ENCODE results near the gene EIF4ENIF1.
"Not testable (repeated sequence)": the region's sequence is repeated elsewhere in the genome, so short reads cannot be mapped to it uniquely, and the experiment has no call there.

EIF4ENIF1 gene

GRCh38 chr22:31489632-31490495 is at the start of gene EIF4ENIF1:
EIF4ENIF1 (minus strand) TSS chr22:31489842; CDS start chr22:31488718, 1,124 bp downstream.
- ATAC-seq = peak; percentile 70
- peak; percentile 86 for DNase-seq

GRCh38 chr22:31538815-31539214 is 49.2 kb upstream of the EIF4ENIF1 start:
- peak; percentile 67 for ATAC-seq
- peak; percentile 60 for DNase-seq

GRCh38 chr22:31537019-31537535 is 47.4 kb upstream of the EIF4ENIF1 start:
- peak; percentile 88 for ATAC-seq
- DNase-seq = peak; percentile 63

- ATAC-seq = no peak
These were observed 43.7 kb upstream of the EIF4ENIF1 start for GRCh38 chr22:31533374-31533773.

GRCh38 chr22:31532060-31532459 is 42.4 kb upstream of the EIF4ENIF1 start:
- DNase-seq (no peak), ATAC-seq (no peak)

More at GRCh38 chr22:31533374-31533773, 43.7 kb upstream of the EIF4ENIF1 start:
- DNase-seq = no peak

GRCh38 chr22:31530823-31531195 is 41.2 kb upstream of the EIF4ENIF1 start:
- no peak for DNase-seq
- no peak for ATAC-seq

- DNase-seq = peak; percentile 52
- ATAC-seq = peak; percentile 84
These were observed 36.6 kb upstream of the EIF4ENIF1 start for GRCh38 chr22:31526270-31526669.

GRCh38 chr22:31524132-31524531 is 34.5 kb upstream of the EIF4ENIF1 start:
- ATAC-seq = not testable (repeated sequence)

GRCh38 chr22:31520051-31520450 is 30.4 kb upstream of the EIF4ENIF1 start:
- ATAC-seq = no peak
- no peak for DNase-seq

More at GRCh38 chr22:31524132-31524531, 34.5 kb upstream of the EIF4ENIF1 start:
- not testable (repeated sequence) for DNase-seq

GRCh38 chr22:31509061-31509762 is 19.6 kb upstream of the EIF4ENIF1 start:
- DNase-seq (no peak), ATAC-seq (no peak)

GRCh38 chr22:31508536-31508935 is 18.9 kb upstream of the EIF4ENIF1 start:
- no peak for DNase-seq
- no peak for ATAC-seq

- DNase-seq, ATAC-seq: not testable (repeated sequence)
These were observed 17.9 kb upstream of the EIF4ENIF1 start for GRCh38 chr22:31507517-31507916.

- DNase-seq (no peak), ATAC-seq (no peak)
These were observed 14.6 kb upstream of the EIF4ENIF1 start for GRCh38 chr22:31504282-31504681.

GRCh38 chr22:31503211-31503964 is 13.7 kb upstream of the EIF4ENIF1 start:
- ATAC-seq (no peak), DNase-seq (no peak)

GRCh38 chr22:31501738-31502137 is 12.1 kb upstream of the EIF4ENIF1 start:
- DNase-seq (no peak), ATAC-seq (no peak)

GRCh38 chr22:31497148-31497938 is 7.7 kb upstream of the EIF4ENIF1 start:
- ATAC-seq (no peak), DNase-seq (no peak)

GRCh38 chr22:31496735-31497146 is 7.1 kb upstream of the EIF4ENIF1 start:
- DNase-seq (peak; percentile 52), ATAC-seq (peak; percentile 7)

- peak; percentile 92 for ATAC-seq
These were observed 6.5 kb upstream of the EIF4ENIF1 start, which contains the start of gene SFI1 for GRCh38 chr22:31496007-31496734. SFI1 (plus strand) TSS chr22:31496536; CDS start chr22:31508285, 11,749 bp downstream.

GRCh38 chr22:31495343-31495742 is 5.7 kb upstream of the EIF4ENIF1 start:
- DNase-seq = no peak
- ATAC-seq = no peak

More at GRCh38 chr22:31496007-31496734, 6.5 kb upstream of the EIF4ENIF1 start, which contains the start of gene SFI1:
- peak; percentile 96 for DNase-seq

GRCh38 chr22:31493355-31493754 is 3.7 kb upstream of the EIF4ENIF1 start:
- ATAC-seq, DNase-seq: not testable (repeated sequence)

All from stimulated activated naive CD8-positive, alpha-beta T cell treated with anti-CD3 and anti-CD28 coated beads, Interleukin-15, Interleukin-2, amounts not matched to agents 100 U/mL and 50 U/mL, for 24 hours (primary cell).